Stimulated activated CD4-positive, alpha-beta T cell treated with anti-CD3 and anti-CD28 coated beads, Interleukin-12 subunit alpha, Interleukin-12 subunit beta, amount 100 ng/mL, for 4 hours (primary cell): Measurements from ENCODE around the gene CACNA1B.

Source experiments
- DNase-seq: peaks from one replicate; pipeline ENCODE4 v3.0.0-alpha.2; 2020

CACNA1B gene

GRCh38 chr9:138044485-138045383, 167.2 kb downstream of the CACNA1B start:
- DNase-seq, result no peak

GRCh38 chr9:138045541-138046490, 168.2 kb downstream of the CACNA1B start:
- DNase-seq, result no peak

- no peak for DNase-seq
Observed at GRCh38 chr9:138046641-138047301, 169.2 kb downstream of the CACNA1B start.

- no peak for DNase-seq
Observed at GRCh38 chr9:138047469-138048040, 170.0 kb downstream of the CACNA1B start.

GRCh38 chr9:138048184-138048583, 170.6 kb downstream of the CACNA1B start:
- no peak for DNase-seq

GRCh38 chr9:138049085-138049778, 171.7 kb downstream of the CACNA1B start:
- DNase-seq, result no peak

- no peak for DNase-seq
Observed at GRCh38 chr9:138049779-138050471, 172.3 kb downstream of the CACNA1B start.

GRCh38 chr9:138050472-138051330, 173.1 kb downstream of the CACNA1B start:
- DNase-seq, result no peak

GRCh38 chr9:138051586-138052321, 174.2 kb downstream of the CACNA1B start:
- no peak for DNase-seq

GRCh38 chr9:138052322-138052615, 174.7 kb downstream of the CACNA1B start:
- no peak for DNase-seq

- no peak for DNase-seq
Observed at GRCh38 chr9:138052635-138053320, 175.2 kb downstream of the CACNA1B start.

- no peak for DNase-seq
Observed at GRCh38 chr9:138053321-138053868, 175.8 kb downstream of the CACNA1B start.

- DNase-seq, result no peak
Observed at GRCh38 chr9:138053996-138054752, 176.6 kb downstream of the CACNA1B start.

- DNase-seq, result no peak
Observed at GRCh38 chr9:138057726-138058125, 180.1 kb downstream of the CACNA1B start.

GRCh38 chr9:138058181-138058580, 180.6 kb downstream of the CACNA1B start:
- DNase-seq, result no peak

- no peak for DNase-seq
Observed at GRCh38 chr9:138059196-138059595, 181.6 kb downstream of the CACNA1B start.

GRCh38 chr9:138060365-138060764, 182.8 kb downstream of the CACNA1B start:
- no peak for DNase-seq

- DNase-seq, result no peak
Observed at GRCh38 chr9:138060881-138061280, 183.3 kb downstream of the CACNA1B start.
